Measurements from ENCODE around the gene PPP1R3G. TPM values are rescaled to one million over a fixed set of nuclear protein-coding genes. Genes with fewer than 3 reads are reported as not detected.

Gene PPP1R3G
- total RNA-seq, 2 donors from 2014 or later: 1.5 to 1.7 TPM

GRCh38 chr6:5112066-5112799 lies 27.1 kb downstream of the PPP1R3G start:
- H3K27ac ChIP-seq: no peak overlapping the region
- DNase-seq (ENCODE audit: low spot score): no peak
- TF ChIP-seq POLR2A (IDR thresholded peaks at IDR 0.05) (no peak), POLR2AphosphoS5 (IDR thresholded peaks at IDR 0.05) (no peak), CTCF (IDR thresholded peaks at IDR 0.05) (no peak)
- WGBS: 75% methylated on average over 17 of the region's 17 CpGs
- intact Hi-C loops (cut with DNase I): no loop called here
- H3K4me1 ChIP-seq (replicated peaks): no peaks in the 10 kb centered on the region
- H3K9me3 ChIP-seq: no peaks in the 10 kb centered on the region
- H3K4me3 ChIP-seq: no peak overlapping the region
- no peaks in the 10 kb centered on the region for H3K36me3 ChIP-seq
- H3K27me3 ChIP-seq (replicated peaks; ENCODE audit: insufficient read depth): no peaks in the 10 kb centered on the region

- WGBS: 97% methylated on average over 13 of the region's 13 CpGs
- no peak for DNase-seq (ENCODE audit: low spot score)
- no peaks in the 10 kb centered on the region for H3K27me3 ChIP-seq (replicated peaks; ENCODE audit: insufficient read depth)
- no peaks in the 10 kb centered on the region for H3K36me3 ChIP-seq
- no peak overlapping the region for H3K4me3 ChIP-seq
- no peaks in the 10 kb centered on the region for H3K4me1 ChIP-seq (replicated peaks)
- TF ChIP-seq POLR2A (IDR thresholded peaks at IDR 0.05) (no peak), CTCF (IDR thresholded peaks at IDR 0.05) (no peak), POLR2AphosphoS5 (IDR thresholded peaks at IDR 0.05) (no peak)
- H3K9me3 ChIP-seq: no peaks in the 10 kb centered on the region
- no peak overlapping the region for H3K27ac ChIP-seq
- intact Hi-C loops (cut with DNase I): no loop called here
These were observed 28.0 kb downstream of the PPP1R3G start for GRCh38 chr6:5113096-5113495.

GRCh38 chr6:5115168-5115567 lies 30.0 kb downstream of the PPP1R3G start:
- H3K9me3 ChIP-seq: no peaks in the 10 kb centered on the region
- no peak for DNase-seq (ENCODE audit: low spot score)
- no peak for TF ChIP-seq CTCF (IDR thresholded peaks at IDR 0.05)
- no peak for TF ChIP-seq POLR2A (IDR thresholded peaks at IDR 0.05)
- no peak for TF ChIP-seq POLR2AphosphoS5 (IDR thresholded peaks at IDR 0.05)
- no peak overlapping the region for H3K4me3 ChIP-seq
- intact Hi-C loops (cut with DNase I): no loop called here
- no peaks in the 10 kb centered on the region for H3K36me3 ChIP-seq
- no peaks in the 10 kb centered on the region for H3K27me3 ChIP-seq (replicated peaks; ENCODE audit: insufficient read depth)
- H3K4me1 ChIP-seq (replicated peaks): no peaks in the 10 kb centered on the region
- no peak overlapping the region for H3K27ac ChIP-seq
- WGBS: 81% methylated on average over 10 of the region's 10 CpGs

GRCh38 chr6:5116243-5116991 lies 31.3 kb downstream of the PPP1R3G start:
- Histone ChIP-seq H3K36me3 (no peaks in the 10 kb centered on the region), H3K27ac (no peak overlapping the region), H3K27me3 (replicated peaks; ENCODE audit: insufficient read depth) (no peaks in the 10 kb centered on the region), H3K4me3 (no peak overlapping the region), H3K9me3 (no peaks in the 10 kb centered on the region), H3K4me1 (replicated peaks) (no peaks in the 10 kb centered on the region)
- TF ChIP-seq POLR2A (IDR thresholded peaks at IDR 0.05) (no peak), POLR2AphosphoS5 (IDR thresholded peaks at IDR 0.05) (no peak), CTCF (IDR thresholded peaks at IDR 0.05) (no peak)
- no peak for DNase-seq (ENCODE audit: low spot score)
- intact Hi-C loops (cut with DNase I): no loop called here
- WGBS: 74% methylated on average over 9 of the region's 9 CpGs
